ENCODE data around the gene COA6. TPM values are rescaled to one million over a fixed set of nuclear protein-coding genes. Genes with fewer than 3 reads are reported as not detected.

Gene COA6
- total RNA-seq (24.9 and 32.1 TPM in 2 replicates), polyA plus RNA-seq (61.7 and 82.5 TPM in 2 replicates)

DNA sequence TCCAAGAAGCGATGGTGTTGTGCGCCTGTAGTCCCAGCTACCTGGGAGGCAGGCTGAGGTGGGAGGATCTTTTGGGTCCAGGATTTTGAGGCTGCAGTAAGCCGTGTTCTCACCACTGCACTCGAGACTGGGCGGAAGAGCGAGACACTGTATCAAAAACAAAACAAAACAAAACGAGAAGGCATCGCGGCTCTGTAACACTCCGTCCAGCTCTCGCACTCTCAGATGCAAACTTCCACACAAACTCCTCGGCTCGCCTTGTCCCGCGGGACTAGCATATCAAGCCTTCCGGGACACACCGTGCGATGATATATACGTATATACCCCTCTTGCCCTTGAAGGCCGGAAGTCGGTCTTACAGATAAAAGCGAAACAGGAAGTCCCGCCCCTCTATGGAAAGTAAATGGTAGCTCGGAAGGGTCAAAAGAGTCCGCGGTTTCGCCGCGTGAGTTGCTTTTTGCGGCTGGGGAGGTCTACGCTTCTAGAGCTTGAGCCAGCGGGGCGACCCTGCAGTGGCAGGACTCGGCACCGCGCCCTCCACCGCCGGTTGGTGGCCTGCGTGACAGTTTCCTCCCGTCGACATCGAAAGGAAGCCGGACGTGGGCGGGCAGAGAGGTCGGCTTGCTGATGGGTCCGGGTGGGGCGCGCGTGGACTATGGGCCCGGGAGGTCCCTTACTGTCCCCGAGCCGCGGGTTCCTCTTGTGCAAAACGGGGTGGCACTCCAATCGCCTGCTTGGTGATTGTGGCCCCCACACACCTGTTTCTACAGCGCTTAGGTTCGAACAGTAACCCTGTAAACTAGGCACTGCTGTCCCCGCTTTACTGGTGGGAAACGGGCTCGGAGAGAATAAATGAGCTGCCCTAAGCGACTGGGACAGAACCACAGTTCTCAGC lies at the start of gene COA6:
TSS of gene COA6 (plus strand) at position 393 of the 895 bp plus-strand sequence. CDS start at position 404, 11 bp downstream.
- H3K27me3 ChIP-seq = peaks cover 16% of the 10 kb centered on the region
- TF ChIP-seq, protein P1, sequence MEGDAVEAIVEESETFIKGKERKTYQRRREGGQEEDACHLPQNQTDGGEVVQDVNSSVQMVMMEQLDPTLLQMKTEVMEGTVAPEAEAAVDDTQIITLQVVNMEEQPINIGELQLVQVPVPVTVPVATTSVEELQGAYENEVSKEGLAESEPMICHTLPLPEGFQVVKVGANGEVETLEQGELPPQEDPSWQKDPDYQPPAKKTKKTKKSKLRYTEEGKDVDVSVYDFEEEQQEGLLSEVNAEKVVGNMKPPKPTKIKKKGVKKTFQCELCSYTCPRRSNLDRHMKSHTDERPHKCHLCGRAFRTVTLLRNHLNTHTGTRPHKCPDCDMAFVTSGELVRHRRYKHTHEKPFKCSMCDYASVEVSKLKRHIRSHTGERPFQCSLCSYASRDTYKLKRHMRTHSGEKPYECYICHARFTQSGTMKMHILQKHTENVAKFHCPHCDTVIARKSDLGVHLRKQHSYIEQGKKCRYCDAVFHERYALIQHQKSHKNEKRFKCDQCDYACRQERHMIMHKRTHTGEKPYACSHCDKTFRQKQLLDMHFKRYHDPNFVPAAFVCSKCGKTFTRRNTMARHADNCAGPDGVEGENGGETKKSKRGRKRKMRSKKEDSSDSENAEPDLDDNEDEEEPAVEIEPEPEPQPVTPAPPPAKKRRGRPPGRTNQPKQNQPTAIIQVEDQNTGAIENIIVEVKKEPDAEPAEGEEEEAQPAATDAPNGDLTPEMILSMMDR (IDR thresholded peaks at IDR 0.05; ENCODE audit: low read depth, low read length) = no peak
- peak within 1 kb of the TSS; percentile 67 for H3K4me3 ChIP-seq
- H3K9me3 ChIP-seq (ENCODE audit: low read depth) = no peaks in the 10 kb centered on the region
- peaks cover 10% of the 10 kb centered on the region for H3K36me3 ChIP-seq
- peak; percentile 97 to 98 for DNase-seq (ENCODE audit: low read depth in 1 of 2, low spot score in 1 of 2)
- H3K27ac ChIP-seq = peak within 1 kb of the TSS; percentile 90
- H3K4me1 ChIP-seq (ENCODE audit: low read depth) = peaks cover 13% of the 10 kb centered on the region

GRCh38 chr1:234324821-234325220 lies 48.4 kb upstream of the COA6 start:
- TF ChIP-seq, protein P1 (IDR thresholded peaks at IDR 0.05; ENCODE audit: low read depth, low read length) = no peak
- Histone ChIP-seq H3K27ac (no peak overlapping the region), H3K4me3 (no peak overlapping the region), H3K4me1 (ENCODE audit: low read depth) (no peaks in the 10 kb centered on the region), H3K36me3 (no peaks in the 10 kb centered on the region), H3K9me3 (ENCODE audit: low read depth) (no peaks in the 10 kb centered on the region), H3K27me3 (peaks cover 30% of the 10 kb centered on the region)
- DNase-seq (ENCODE audit: low read depth in 1 of 2, low spot score in 1 of 2) = no peak

DNA sequence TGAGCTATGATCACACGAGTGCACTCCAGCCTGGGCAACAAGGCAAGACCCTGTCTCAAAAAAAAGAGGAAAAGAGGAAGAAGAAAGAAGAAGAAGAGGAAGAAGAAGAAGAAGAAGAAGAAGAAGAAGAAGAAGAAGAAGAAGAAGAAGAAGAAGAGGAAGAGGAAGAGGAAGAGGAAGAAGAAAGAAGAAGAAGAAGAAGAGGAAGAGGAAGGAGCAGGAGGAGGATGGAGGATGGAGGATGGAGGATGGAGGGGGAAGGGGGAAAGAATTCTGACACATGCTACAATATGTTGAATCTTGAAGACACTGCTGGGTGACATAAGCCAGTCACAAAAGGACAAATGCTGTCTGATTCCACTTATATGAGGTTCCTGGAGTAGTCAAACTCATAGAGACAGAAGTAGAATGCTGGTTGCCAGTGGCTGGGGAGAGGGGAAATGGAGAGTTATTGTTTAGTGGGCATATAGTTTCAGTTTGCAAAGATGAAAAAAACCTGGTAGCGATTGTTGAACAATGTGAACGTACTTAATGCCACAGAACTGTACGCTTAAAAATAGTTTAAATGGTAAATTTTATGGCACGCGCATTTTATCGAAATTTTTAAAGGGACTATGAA lies 47.3 kb upstream of the COA6 start:
- no peak overlapping the region for H3K4me3 ChIP-seq

DNA sequence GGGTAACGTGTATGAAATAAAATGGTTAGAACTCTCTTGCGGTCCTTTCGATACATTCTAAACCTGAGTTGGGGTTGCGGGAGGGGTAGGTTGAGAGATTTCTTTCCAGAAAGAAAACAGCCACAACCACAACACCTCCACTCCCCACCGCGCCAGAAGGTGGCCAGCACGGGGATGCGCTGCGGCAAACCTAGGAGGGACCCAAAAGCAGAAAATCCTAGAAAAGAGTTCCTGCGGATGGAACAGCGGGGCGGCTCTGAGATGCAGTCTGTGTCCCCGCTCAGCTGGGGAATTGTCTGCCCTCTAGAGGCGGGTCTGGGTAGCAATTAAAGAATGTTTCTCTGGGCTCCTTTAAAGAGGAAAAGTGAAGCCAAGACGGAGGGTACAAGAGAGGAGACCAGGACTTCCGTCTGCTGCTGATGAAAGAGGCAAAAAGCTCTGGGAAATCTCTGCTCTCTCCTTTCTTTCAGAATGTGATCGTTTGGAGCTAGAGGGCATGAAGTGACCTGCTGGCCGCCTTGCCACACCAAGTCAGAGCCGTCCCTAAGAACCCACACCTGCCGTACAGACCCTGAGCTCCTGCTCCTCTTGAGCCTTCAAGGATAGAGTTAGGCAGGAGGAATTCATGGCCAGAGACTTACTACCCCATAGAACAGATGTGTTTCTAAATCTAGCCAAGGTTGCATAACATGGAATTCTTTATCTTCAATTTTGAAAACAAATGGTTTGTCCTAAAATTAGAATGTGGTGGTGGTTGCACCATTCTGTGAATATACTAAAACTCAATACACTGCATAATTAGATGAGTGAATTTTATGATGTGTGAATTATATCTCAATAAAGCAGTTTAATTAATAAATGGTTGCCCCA lies 46.5 kb upstream of the COA6 start:
- peaks cover 30% of the 10 kb centered on the region for H3K27me3 ChIP-seq
- H3K27ac ChIP-seq = no peak overlapping the region
- no peaks in the 10 kb centered on the region for H3K9me3 ChIP-seq (ENCODE audit: low read depth)
- peak; percentile 71 to 75 for DNase-seq (ENCODE audit: low read depth in 1 of 2, low spot score in 1 of 2)
- H3K36me3 ChIP-seq = no peaks in the 10 kb centered on the region
- H3K4me3 ChIP-seq = no peak overlapping the region
- TF ChIP-seq, protein P1 (IDR thresholded peaks at IDR 0.05; ENCODE audit: low read depth, low read length) = peak; percentile 79
- no peaks in the 10 kb centered on the region for H3K4me1 ChIP-seq (ENCODE audit: low read depth)

More for the DNA sequence above, 47.3 kb upstream of the COA6 start:
- Histone ChIP-seq H3K36me3 (no peaks in the 10 kb centered on the region), H3K4me1 (ENCODE audit: low read depth) (no peaks in the 10 kb centered on the region), H3K27me3 (peaks cover 30% of the 10 kb centered on the region), H3K27ac (no peak overlapping the region), H3K9me3 (ENCODE audit: low read depth) (no peaks in the 10 kb centered on the region)
- DNase-seq (ENCODE audit: low read depth in 1 of 2, low spot score in 1 of 2) = no peak
- TF ChIP-seq, protein P1 (IDR thresholded peaks at IDR 0.05; ENCODE audit: low read depth, low read length) = no peak

DNA sequence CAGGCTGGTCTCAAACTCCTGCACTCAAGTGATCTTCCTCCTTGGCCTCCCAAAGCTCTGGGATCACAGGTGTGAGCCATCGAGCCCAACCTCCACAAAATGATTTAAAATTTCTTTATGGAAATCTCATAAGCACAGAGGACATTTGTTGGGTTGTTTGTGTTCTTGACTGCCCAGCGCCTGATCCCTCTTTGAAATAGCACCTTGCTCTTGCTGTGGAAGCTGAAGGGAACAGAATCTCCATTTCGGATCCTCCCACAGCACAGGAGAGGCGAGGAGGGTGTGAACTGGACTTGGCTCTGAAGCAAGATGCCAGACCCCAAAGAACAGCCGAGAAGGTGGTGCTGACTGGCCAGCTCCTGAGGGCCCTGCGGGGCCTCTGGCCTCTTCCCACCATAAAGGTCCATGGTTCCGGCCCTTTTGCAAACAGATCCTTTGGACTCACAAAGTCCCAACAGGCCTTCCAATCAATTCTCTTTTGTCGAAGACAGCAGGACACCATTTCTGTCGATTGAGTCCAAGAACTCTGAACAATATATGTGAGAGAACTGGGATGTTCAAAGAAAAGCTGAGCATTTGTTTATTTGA lies 45.6 kb upstream of the COA6 start:
- TF ChIP-seq, protein P1 (IDR thresholded peaks at IDR 0.05; ENCODE audit: low read depth, low read length) = no peak
- Histone ChIP-seq H3K27ac (no peak overlapping the region), H3K4me3 (no peak overlapping the region), H3K36me3 (no peaks in the 10 kb centered on the region), H3K27me3 (peaks cover 30% of the 10 kb centered on the region), H3K4me1 (ENCODE audit: low read depth) (no peaks in the 10 kb centered on the region), H3K9me3 (ENCODE audit: low read depth) (no peaks in the 10 kb centered on the region)
- DNase-seq (ENCODE audit: low read depth in 1 of 2, low spot score in 1 of 2) = peak in 1 of 2 donors; percentile 6

Data from cardiac muscle cell (in vitro differentiated cells and primary cell).